Neural cell (in vitro differentiated cells): ENCODE results near the gene TEX22. TPM values are rescaled to one million over a fixed set of nuclear protein-coding genes. Genes with fewer than 3 reads are reported as not detected.

Experiments used
- H2AFZ ChIP-seq: fragments of 200-600, 300-800 bp; sonication (generic), shearing (Covaris generic); 2 replicates; pipeline ENCODE4 v1.6.0; 2014; ENCODE audit warnings: low read depth, mild to moderate bottlenecking, antibody characterized with exemption, low read length, moderate library complexity
- H3F3A ChIP-seq: fragments of 200-600 bp; shearing (Covaris generic); 2 replicates; pipeline ENCODE4 v1.6.1; 2016; ENCODE audit warnings: mild to moderate bottlenecking, moderate library complexity, mixed read lengths, antibody characterized with exemption, low read length; ENCODE audit not compliant: insufficient read depth, poor library complexity, severe bottlenecking
- H3K27ac ChIP-seq: fragments of 200-600, 300-800 bp; sonication (generic), shearing (Covaris generic); 2 replicates; pipeline ENCODE4 v1.5.1; 2014; ENCODE audit warnings: mild to moderate bottlenecking, low read length, moderate library complexity
- H3K27me3 ChIP-seq: fragments of 300-800, 200-600 bp; sonication (generic), shearing (Covaris generic); 2 replicates; pipeline ENCODE4 v1.6.0; 2014; ENCODE audit warnings: mild to moderate bottlenecking, low read depth, low read length, moderate library complexity; ENCODE audit not compliant: insufficient read depth
- H3K36me3 ChIP-seq: fragments of 300-800, 200-600 bp; sonication (generic), shearing (Covaris generic); 2 replicates; pipeline ENCODE4 v1.5.1; 2014; ENCODE audit warnings: mild to moderate bottlenecking, antibody characterized with exemption, low read length, moderate library complexity; ENCODE audit not compliant: insufficient read depth
- H3K4me2 ChIP-seq: fragments of 300-800, 200-600 bp; sonication (generic), shearing (Covaris generic); 2 replicates; pipeline ENCODE4 v1.6.0; 2014; ENCODE audit warnings: mild to moderate bottlenecking, low read length
- H3K4me3 ChIP-seq: fragments of 300-800, 200-600 bp; sonication (generic), shearing (Covaris generic); 2 replicates; pipeline ENCODE4 v1.5.1; 2014; ENCODE audit warnings: mild to moderate bottlenecking, low read length, moderate library complexity
- H3K79me2 ChIP-seq: fragments of 200-600 bp; shearing (Covaris generic); replicated peaks from 2 replicates; pipeline ENCODE4 v1.6.0; 2014; ENCODE audit warnings: mild to moderate bottlenecking, low read length, moderate library complexity; ENCODE audit not compliant: insufficient read depth
- H3K9ac ChIP-seq: fragments of 300-800, 200-600 bp; sonication (generic), shearing (Covaris generic); 2 replicates; pipeline ENCODE4 v1.6.1; 2016; ENCODE audit warnings: mild to moderate bottlenecking, low read length, mixed read lengths
- H3K9me2 ChIP-seq: fragments of 200-600 bp; shearing (Covaris generic); 2 replicates; pipeline ENCODE4 v1.6.1; 2016; ENCODE audit warnings: mild to moderate bottlenecking, low read length, mixed read lengths; ENCODE audit not compliant: insufficient read depth
- H3K9me3 ChIP-seq: fragments of 200-600, 300-800 bp; sonication (generic), shearing (Covaris generic); 2 replicates; pipeline ENCODE4 v1.6.1; 2016; ENCODE audit warnings: mild to moderate bottlenecking, mixed run types, low read length, moderate library complexity, mixed read lengths
- H4K20me1 ChIP-seq: fragments of 200-600 bp; shearing (Covaris generic); 2 replicates; pipeline ENCODE4 v1.6.1; 2016; ENCODE audit warnings: mild to moderate bottlenecking, mixed run types; ENCODE audit not compliant: insufficient read depth
- EP300 ChIP-seq: fragments of 450-650 bp; conservative IDR thresholded peaks from 2 replicates; pipeline ENCODE4 v1.6.1; 2014; ENCODE audit warnings: antibody characterized with exemption, mild to moderate bottlenecking, moderate library complexity; ENCODE audit not compliant: poor library complexity, severe bottlenecking
- EZH2 ChIP-seq: fragments of 200-600, 300-800 bp; shearing (Covaris generic), sonication (generic); IDR thresholded peaks from 2 replicates; pipeline ENCODE4 v1.6.1; 2014; ENCODE audit warnings: antibody characterized with exemption, low read length, borderline replicate concordance, mild to moderate bottlenecking; ENCODE audit not compliant: insufficient read depth, poor library complexity, severe bottlenecking
- MXI1 ChIP-seq: fragments of 450-650 bp; conservative IDR thresholded peaks from 2 replicates; pipeline ENCODE4 v1.6.1; 2014; ENCODE audit warnings: antibody characterized with exemption, mild to moderate bottlenecking; ENCODE audit not compliant: poor library complexity, severe bottlenecking
- POLR2AphosphoS5 ChIP-seq: IDR thresholded peaks from 2 replicates; pipeline ENCODE4 v1.6.1; 2012
- RAD21 ChIP-seq: fragments of 450-650 bp; conservative IDR thresholded peaks from 2 replicates; pipeline ENCODE4 v1.6.1; 2014; ENCODE audit warnings: antibody characterized with exemption, mild to moderate bottlenecking, moderate library complexity
- SMC3 ChIP-seq: fragments of 450-650 bp; conservative IDR thresholded peaks from 2 replicates; pipeline ENCODE4 v1.6.1; 2014; ENCODE audit warnings: antibody characterized with exemption, mild to moderate bottlenecking, moderate library complexity; ENCODE audit not compliant: poor library complexity
- TAF1 ChIP-seq: IDR thresholded peaks from 2 replicates; pipeline ENCODE4 v1.6.1; 2012; ENCODE audit warnings: low read depth
- polyA plus RNA-seq: library from polyadenylated mRNA; depleted of rRNA; stranded (reverse); fragments of >200 nt; gene quantifications from 2 replicates; pipeline ENCODE4 v1.2.3, GENCODE V29; 2014
- TF ChIP-seq, protein P1 (sequence below): fragments of 450-650 bp; IDR thresholded peaks from 2 replicates; pipeline ENCODE4 v1.5.1; 2014; ENCODE audit warnings: antibody characterized with exemption, mild to moderate bottlenecking, moderate library complexity; ENCODE audit not compliant: poor library complexity, severe bottlenecking
- TF ChIP-seq, protein P2 (sequence below): IDR thresholded peaks from 2 replicates; pipeline ENCODE4 v1.6.1; 2012; ENCODE audit warnings: borderline replicate concordance

Gene TEX22
- polyA plus RNA-seq, 1 donor from 2014 or later: 0.22 TPM

- Histone ChIP-seq H3K79me2 (peaks cover 37% of the 10 kb centered on the region), H3K9me3 (no peaks in the 10 kb centered on the region), H4K20me1 (no peaks in the 10 kb centered on the region), H3K9me2 (no peaks in the 10 kb centered on the region), H3K27ac (no peak overlapping the region), H3K36me3 (no peaks in the 10 kb centered on the region), H3K27me3 (no peaks in the 10 kb centered on the region), H3K4me3 (no peak overlapping the region), H3F3A (no peaks in the 10 kb centered on the region), H2AFZ (no peak overlapping the region), H3K9ac (no peak overlapping the region), H3K4me2 (no peak overlapping the region)
- TF ChIP-seq EP300 (no peak), SMC3 (no peak), POLR2AphosphoS5 (no peak), TAF1 (no peak), EZH2 (no peak), RAD21 (no peak), MXI1 (no peak)
- TF ChIP-seq, protein P1, sequence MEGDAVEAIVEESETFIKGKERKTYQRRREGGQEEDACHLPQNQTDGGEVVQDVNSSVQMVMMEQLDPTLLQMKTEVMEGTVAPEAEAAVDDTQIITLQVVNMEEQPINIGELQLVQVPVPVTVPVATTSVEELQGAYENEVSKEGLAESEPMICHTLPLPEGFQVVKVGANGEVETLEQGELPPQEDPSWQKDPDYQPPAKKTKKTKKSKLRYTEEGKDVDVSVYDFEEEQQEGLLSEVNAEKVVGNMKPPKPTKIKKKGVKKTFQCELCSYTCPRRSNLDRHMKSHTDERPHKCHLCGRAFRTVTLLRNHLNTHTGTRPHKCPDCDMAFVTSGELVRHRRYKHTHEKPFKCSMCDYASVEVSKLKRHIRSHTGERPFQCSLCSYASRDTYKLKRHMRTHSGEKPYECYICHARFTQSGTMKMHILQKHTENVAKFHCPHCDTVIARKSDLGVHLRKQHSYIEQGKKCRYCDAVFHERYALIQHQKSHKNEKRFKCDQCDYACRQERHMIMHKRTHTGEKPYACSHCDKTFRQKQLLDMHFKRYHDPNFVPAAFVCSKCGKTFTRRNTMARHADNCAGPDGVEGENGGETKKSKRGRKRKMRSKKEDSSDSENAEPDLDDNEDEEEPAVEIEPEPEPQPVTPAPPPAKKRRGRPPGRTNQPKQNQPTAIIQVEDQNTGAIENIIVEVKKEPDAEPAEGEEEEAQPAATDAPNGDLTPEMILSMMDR: no peak
- TF ChIP-seq, protein P2, sequence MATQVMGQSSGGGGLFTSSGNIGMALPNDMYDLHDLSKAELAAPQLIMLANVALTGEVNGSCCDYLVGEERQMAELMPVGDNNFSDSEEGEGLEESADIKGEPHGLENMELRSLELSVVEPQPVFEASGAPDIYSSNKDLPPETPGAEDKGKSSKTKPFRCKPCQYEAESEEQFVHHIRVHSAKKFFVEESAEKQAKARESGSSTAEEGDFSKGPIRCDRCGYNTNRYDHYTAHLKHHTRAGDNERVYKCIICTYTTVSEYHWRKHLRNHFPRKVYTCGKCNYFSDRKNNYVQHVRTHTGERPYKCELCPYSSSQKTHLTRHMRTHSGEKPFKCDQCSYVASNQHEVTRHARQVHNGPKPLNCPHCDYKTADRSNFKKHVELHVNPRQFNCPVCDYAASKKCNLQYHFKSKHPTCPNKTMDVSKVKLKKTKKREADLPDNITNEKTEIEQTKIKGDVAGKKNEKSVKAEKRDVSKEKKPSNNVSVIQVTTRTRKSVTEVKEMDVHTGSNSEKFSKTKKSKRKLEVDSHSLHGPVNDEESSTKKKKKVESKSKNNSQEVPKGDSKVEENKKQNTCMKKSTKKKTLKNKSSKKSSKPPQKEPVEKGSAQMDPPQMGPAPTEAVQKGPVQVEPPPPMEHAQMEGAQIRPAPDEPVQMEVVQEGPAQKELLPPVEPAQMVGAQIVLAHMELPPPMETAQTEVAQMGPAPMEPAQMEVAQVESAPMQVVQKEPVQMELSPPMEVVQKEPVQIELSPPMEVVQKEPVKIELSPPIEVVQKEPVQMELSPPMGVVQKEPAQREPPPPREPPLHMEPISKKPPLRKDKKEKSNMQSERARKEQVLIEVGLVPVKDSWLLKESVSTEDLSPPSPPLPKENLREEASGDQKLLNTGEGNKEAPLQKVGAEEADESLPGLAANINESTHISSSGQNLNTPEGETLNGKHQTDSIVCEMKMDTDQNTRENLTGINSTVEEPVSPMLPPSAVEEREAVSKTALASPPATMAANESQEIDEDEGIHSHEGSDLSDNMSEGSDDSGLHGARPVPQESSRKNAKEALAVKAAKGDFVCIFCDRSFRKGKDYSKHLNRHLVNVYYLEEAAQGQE: no peak
Observed at GRCh38 chr14:105427936-105428485, 29.7 kb downstream of the TEX22 start.

DNA sequence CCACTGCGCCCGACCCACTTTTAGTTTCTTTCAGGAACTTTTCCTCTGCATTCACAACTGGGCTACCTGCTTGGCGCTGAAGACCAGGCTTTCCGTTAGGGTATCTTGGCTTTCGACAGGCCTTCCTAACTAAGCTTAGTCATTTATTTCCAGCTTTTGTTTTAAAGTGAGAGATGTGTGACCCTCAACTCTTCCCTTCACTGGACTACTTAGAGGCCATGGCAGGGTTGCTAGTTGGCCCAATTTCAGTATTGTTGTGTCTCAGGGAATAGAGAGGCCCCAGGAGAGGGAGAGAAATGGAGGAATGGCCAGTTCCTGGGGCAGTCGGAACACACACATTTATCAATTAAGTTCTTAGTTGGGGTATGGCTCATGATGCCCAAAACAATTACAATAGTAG lies 31.7 kb downstream of the TEX22 start:
- no peak for TF ChIP-seq EZH2
- TF ChIP-seq TAF1: no peak
- TF ChIP-seq POLR2AphosphoS5: no peak
- no peak for TF ChIP-seq SMC3
- TF ChIP-seq, protein P1: no peak
- TF ChIP-seq RAD21: no peak
- TF ChIP-seq MXI1: no peak
- TF ChIP-seq EP300: no peak
- Histone ChIP-seq H4K20me1 (no peaks in the 10 kb centered on the region), H3K27me3 (no peaks in the 10 kb centered on the region), H3K4me3 (no peak overlapping the region), H2AFZ (no peak overlapping the region), H3K36me3 (no peaks in the 10 kb centered on the region), H3K4me2 (no peak overlapping the region), H3K9me3 (no peaks in the 10 kb centered on the region), H3K9ac (no peak overlapping the region), H3K79me2 (peaks cover 37% of the 10 kb centered on the region), H3F3A (no peaks in the 10 kb centered on the region), H3K27ac (no peak overlapping the region), H3K9me2 (no peaks in the 10 kb centered on the region)
